Skeletal muscle cell (primary cell): ENCODE data around the gene CFAP58.

ENCODE experiments used
- DNase-seq: peaks from one replicate; pipeline ENCODE4 v3.0.0-alpha.2; 2010; ENCODE audit warnings: low read depth
- H3K4me3 ChIP-seq: 2 replicates; pipeline ENCODE4 v1.5.1; 2011; ENCODE audit warnings: low read depth, mild to moderate bottlenecking, control low read depth, low read length, moderate library complexity

The CFAP58 gene

GRCh38 chr10:104349623-104350126, 4.0 kb upstream of the CFAP58 start:
- no peak overlapping the region for H3K4me3 ChIP-seq
- peak; percentile 74 for DNase-seq

DNA sequence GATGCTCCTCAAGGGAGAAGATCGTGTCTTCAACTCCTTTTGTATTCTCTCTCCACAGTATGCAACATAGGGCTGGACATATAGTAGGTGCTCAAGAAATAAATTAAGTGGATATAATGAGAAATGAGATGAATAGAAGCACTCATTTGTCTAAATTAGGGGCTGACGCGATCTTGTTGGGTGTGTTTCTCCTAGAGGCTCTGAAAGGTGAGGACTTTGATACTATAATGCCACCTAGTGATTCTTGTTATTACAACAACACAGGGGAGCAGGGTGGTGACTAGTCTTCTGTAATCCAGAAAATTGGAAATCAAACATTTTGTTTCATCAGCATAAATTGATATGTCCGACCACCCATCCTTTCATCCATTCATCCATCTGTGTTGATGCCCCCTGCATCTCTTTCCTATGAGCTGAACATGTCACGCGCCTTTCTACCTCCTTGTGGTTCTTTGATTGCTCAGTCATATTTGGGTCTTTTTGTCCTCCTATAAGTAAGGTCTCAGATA, 3.5 kb upstream of the CFAP58 start:
- no peak overlapping the region for H3K4me3 ChIP-seq
- no peak for DNase-seq

- no peak for DNase-seq
- no peak overlapping the region for H3K4me3 ChIP-seq
Observed at GRCh38 chr10:104351061-104351702, 2.5 kb upstream of the CFAP58 start.

GRCh38 chr10:104351919-104352318, 1.7 kb upstream of the CFAP58 start:
- no peak for DNase-seq
- no peak overlapping the region for H3K4me3 ChIP-seq

DNA sequence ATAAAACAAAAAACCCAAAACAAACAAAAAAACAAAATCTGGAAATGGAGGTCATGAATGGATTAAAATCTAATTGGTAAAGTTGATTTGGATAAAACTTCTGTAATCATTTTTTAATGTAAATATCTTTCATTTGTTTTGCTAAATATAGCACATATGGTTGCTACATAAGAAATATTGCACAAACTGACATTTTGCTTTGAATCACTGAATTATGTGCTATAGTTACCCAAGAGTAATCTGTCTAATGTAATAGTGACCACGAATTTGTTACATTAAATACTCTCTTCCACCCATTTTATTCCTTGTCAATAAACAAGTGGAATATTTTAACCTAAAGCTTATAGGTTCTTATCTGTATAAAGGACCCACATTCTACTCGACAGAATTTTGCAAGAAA, 6.2 kb downstream of the CFAP58 start:
- H3K4me3 ChIP-seq = no peak overlapping the region
- DNase-seq = no peak

DNA sequence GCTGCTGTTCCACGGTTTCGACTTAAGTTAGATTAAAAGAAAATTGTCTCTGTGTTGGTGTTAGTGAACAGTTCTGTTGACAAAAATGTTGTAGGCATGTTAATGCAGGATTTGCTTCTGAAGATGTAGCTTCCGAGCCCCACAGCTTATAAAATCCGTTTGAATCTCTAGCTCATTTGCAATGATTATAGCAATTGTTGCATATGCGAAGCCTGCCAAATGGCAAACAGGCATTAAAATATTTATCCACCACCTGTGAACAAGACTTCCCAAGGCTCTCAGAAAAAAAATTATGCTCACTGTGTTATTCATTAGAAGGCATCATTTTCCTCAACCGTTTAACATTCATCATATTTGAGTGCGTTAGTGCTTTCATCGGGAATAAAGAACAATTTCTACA, 14.3 kb downstream of the CFAP58 start:
- no peak for DNase-seq
- no peak overlapping the region for H3K4me3 ChIP-seq

DNA sequence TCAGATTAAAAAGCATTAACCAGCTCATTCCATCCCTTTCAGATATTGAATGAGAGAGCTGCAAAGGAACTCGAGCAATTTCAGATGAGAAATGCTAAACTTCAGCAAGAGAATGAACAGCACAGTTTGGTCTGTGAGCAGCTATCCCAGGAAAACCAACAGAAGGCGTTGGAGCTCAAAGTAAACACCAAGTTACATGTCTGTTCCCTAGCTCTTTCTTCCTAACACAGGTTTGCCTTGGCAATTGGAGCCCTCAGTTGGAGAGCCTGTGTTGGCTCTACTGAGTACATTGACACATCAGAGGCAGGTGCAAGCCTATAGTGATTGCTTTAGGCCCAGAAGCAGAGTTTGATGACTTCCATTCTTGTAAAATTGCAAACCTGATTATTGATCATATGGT, 14.7 kb downstream of the CFAP58 start:
- H3K4me3 ChIP-seq = no peak overlapping the region
- no peak for DNase-seq

DNA sequence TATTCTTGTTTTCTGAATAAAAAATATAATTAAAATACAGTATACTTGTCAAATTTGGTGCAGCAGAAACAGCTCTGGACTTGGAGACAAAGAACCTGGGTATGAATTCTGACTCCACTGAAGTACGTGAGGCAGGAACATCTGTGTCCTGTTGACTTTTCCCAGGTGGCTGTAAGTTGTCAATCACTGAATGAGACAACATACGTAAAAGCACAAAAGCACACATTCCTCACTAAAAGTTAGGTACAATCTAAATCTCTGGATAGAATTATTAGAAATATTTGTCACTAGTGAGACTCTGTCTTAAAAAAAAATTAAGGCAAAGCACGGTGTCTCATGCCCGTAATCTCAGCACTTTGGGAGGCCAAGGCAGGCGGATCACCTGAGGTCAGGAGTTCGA, 18.1 kb downstream of the CFAP58 start:
- DNase-seq = no peak
- no peak overlapping the region for H3K4me3 ChIP-seq

DNA sequence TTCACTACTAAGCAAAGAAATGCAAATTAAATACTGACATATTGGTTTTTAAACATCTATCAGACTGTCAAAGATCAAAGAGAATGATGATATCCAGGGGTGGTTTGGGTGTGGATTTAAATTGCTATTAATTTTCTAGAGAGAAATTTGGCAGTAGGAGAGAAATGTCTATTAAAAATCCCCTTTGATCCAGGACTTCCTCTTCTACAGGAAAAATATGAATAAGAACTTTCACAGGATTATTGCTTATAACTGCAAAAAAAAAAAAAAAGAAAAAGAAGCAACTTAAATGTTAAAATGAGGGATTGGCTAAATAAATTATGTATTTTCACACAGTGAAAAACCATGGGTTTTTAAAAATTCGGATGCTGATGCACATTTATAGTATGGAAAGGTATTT, 21.0 kb downstream of the CFAP58 start:
- H3K4me3 ChIP-seq = no peak overlapping the region
- DNase-seq = no peak

GRCh38 chr10:104376784-104377300, 23.2 kb downstream of the CFAP58 start:
- no peak for DNase-seq
- H3K4me3 ChIP-seq = no peak overlapping the region

DNA sequence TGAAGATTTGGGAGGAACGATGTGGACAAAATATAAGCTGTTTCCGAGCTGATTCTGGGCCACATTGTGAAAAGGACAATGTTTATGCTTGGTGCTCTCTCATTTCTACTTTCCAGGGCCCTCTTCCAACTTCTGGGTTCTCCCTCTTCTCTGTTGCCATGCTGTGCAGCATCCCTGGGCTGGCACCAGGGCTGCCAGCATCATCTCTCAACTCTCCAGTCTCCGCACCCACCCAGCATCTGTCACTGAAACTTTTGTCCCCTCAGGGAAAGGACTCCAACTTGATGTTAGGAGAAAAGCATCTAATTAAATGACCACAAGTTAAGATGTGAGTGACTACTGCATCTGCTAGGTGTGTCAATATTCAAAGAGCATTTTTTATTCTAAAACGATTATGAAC, 26.7 kb downstream of the CFAP58 start:
- DNase-seq = no peak

GRCh38 chr10:104387130-104387888, 33.7 kb downstream of the CFAP58 start:
- H3K4me3 ChIP-seq = no peak overlapping the region
- no peak for DNase-seq

More for the DNA sequence above, 26.7 kb downstream of the CFAP58 start:
- H3K4me3 ChIP-seq = no peak overlapping the region

GRCh38 chr10:104388830-104389229, 35.2 kb downstream of the CFAP58 start:
- H3K4me3 ChIP-seq = no peak overlapping the region
- DNase-seq = no peak

- H3K4me3 ChIP-seq = no peak overlapping the region
- no peak for DNase-seq
Observed at GRCh38 chr10:104391150-104391968, 37.7 kb downstream of the CFAP58 start.

- no peak for DNase-seq
- H3K4me3 ChIP-seq = no peak overlapping the region
Observed at GRCh38 chr10:104391969-104392296, 38.3 kb downstream of the CFAP58 start.

DNA sequence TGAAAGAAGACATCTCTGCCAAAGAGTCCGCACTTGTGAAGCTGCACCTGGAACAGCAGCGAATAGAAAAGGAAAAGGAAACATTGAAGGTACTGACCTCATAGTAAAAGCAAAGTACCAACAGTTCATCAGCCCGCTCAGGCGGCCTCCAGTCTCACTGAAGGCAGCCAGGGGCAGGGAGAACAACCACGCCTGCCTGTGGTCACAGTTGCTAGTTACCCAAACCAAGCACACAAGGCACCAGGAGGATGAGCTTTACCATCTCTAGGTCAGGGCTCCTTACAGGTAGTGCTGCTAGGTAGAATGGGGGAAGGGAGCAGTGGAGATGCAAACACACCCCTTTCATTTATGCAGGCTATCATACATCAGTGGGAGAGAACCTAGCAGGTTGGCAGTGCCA, 39.8 kb downstream of the CFAP58 start:
- DNase-seq = no peak
- no peak overlapping the region for H3K4me3 ChIP-seq

- no peak overlapping the region for H3K4me3 ChIP-seq
- no peak for DNase-seq
Observed at GRCh38 chr10:104396581-104396980, 42.9 kb downstream of the CFAP58 start.

DNA sequence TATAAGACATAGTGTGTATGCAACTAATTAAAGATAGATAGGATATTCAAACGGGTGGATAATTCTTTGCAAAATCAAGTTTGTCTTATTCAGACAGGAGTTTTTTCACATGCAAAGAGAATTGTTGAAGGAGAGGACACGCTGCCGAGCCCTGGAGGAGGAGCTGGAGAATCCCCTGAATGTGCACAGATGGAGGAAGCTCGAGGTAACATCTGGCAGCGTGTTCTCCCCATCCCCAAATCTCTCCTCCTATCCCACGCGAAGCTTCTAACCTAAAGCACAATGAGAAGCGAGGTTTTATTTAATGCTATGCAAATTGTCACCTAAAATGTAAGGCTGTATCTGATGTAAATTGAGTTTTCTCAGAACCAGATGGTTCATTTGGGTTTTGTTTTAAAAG, 50.0 kb downstream of the CFAP58 start:
- no peak overlapping the region for H3K4me3 ChIP-seq
- no peak for DNase-seq

- no peak overlapping the region for H3K4me3 ChIP-seq
- peak; percentile 24 for DNase-seq
Observed at GRCh38 chr10:104406715-104407650, 53.4 kb downstream of the CFAP58 start.
